Hepatocyte (in vitro differentiated cells): ENCODE data around the gene PHF1.

Experiments used
- EZH2 ChIP-seq: fragments of 200-600 bp; sonication (generic); IDR thresholded peaks from 2 replicates; pipeline ENCODE4 v1.6.1; 2016; ENCODE audit warnings: antibody characterized with exemption, mild to moderate bottlenecking, borderline replicate concordance
- EZH2phosphoT487 ChIP-seq: fragments of 200-600 bp; sonication (generic); IDR thresholded peaks from one replicate; pipeline ENCODE4 v1.6.1; 2018; ENCODE audit warnings: antibody characterized with exemption, mild to moderate bottlenecking, low read depth, moderate library complexity; ENCODE audit not compliant: unreplicated experiment, severe bottlenecking
- TF ChIP-seq, protein P1 (sequence below): fragments of 200-600 bp; sonication (generic); IDR thresholded peaks from 2 replicates; pipeline ENCODE4 v1.5.1; 2016; ENCODE audit warnings: antibody characterized with exemption, mild to moderate bottlenecking; ENCODE audit not compliant: poor library complexity

DNA sequence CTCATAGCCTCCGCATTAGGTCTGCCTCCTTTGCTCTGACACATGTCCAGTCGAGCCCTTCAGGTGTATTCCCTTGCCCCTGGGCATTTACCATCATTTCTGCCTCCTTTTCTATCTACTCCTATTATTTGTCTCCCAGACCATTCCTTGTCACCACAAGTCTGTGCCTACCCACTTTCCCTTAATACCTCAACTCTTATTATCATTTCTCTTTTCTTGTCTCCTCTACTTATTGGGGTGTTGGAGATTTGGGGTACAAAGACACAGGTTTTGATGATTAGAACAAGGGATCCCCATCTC lies 10.5 kb downstream of the PHF1 start:
- TF ChIP-seq, protein P1, sequence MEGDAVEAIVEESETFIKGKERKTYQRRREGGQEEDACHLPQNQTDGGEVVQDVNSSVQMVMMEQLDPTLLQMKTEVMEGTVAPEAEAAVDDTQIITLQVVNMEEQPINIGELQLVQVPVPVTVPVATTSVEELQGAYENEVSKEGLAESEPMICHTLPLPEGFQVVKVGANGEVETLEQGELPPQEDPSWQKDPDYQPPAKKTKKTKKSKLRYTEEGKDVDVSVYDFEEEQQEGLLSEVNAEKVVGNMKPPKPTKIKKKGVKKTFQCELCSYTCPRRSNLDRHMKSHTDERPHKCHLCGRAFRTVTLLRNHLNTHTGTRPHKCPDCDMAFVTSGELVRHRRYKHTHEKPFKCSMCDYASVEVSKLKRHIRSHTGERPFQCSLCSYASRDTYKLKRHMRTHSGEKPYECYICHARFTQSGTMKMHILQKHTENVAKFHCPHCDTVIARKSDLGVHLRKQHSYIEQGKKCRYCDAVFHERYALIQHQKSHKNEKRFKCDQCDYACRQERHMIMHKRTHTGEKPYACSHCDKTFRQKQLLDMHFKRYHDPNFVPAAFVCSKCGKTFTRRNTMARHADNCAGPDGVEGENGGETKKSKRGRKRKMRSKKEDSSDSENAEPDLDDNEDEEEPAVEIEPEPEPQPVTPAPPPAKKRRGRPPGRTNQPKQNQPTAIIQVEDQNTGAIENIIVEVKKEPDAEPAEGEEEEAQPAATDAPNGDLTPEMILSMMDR, result no peak
- TF ChIP-seq EZH2 (no peak), EZH2phosphoT487 (no peak)
